ENCODE measurements around the gene MAD1L1. TPM values are rescaled to one million over a fixed set of nuclear protein-coding genes. Genes with fewer than 3 reads are reported as not detected.

Gene MAD1L1
- total RNA-seq, 2 experiments from 2014 or later: 40.0 to 44.7 TPM

GRCh38 chr7:2129323-2130095 is 103.2 kb downstream of the MAD1L1 start:
- ChIA-PET CTCF (no interaction called here), POLR2A (no interaction called here)
- H3K27ac Mint-ChIP-seq: no peak overlapping the region

GRCh38 chr7:2128601-2129322 is 104.0 kb downstream of the MAD1L1 start:
- DNase-seq (no peak), ATAC-seq (no peak)
- no peak overlapping the region for H3K4me3 Mint-ChIP-seq
- H3K9me3 Mint-ChIP-seq: no peaks in the 10 kb centered on the region
- CTCF ChIA-PET: no interaction called here
- no peaks in the 10 kb centered on the region for H3K27me3 Mint-ChIP-seq
- intact Hi-C loops (cut with micrococcal nuclease): no loop called here
- H3K36me3 Mint-ChIP-seq (ENCODE audit: low read depth): no peaks in the 10 kb centered on the region
- no peaks in the 10 kb centered on the region for H3K4me1 Mint-ChIP-seq (ENCODE audit: low read depth)
- no peak for TF ChIP-seq CTCF (IDR thresholded peaks at IDR 0.05)
- POLR2A ChIA-PET: no interaction called here
- H3K27ac Mint-ChIP-seq: no peak overlapping the region

More at GRCh38 chr7:2129323-2130095, 103.2 kb downstream of the MAD1L1 start:
- Mint-ChIP-seq H3K27me3 (no peaks in the 10 kb centered on the region), H3K4me3 (no peak overlapping the region), H3K36me3 (ENCODE audit: low read depth) (no peaks in the 10 kb centered on the region), H3K4me1 (ENCODE audit: low read depth) (no peaks in the 10 kb centered on the region), H3K9me3 (no peaks in the 10 kb centered on the region)
- TF ChIP-seq CTCF (IDR thresholded peaks at IDR 0.05): no peak
- intact Hi-C loops (cut with micrococcal nuclease): no loop called here
- ATAC-seq (no peak), DNase-seq (no peak)

- Mint-ChIP-seq H3K36me3 (ENCODE audit: low read depth) (no peaks in the 10 kb centered on the region), H3K9me3 (no peaks in the 10 kb centered on the region), H3K4me3 (no peak overlapping the region), H3K4me1 (ENCODE audit: low read depth) (no peaks in the 10 kb centered on the region), H3K27me3 (no peaks in the 10 kb centered on the region), H3K27ac (no peak overlapping the region)
- intact Hi-C loops (cut with micrococcal nuclease): no loop called here
- DNase-seq: no peak
- no peak for TF ChIP-seq CTCF (IDR thresholded peaks at IDR 0.05)
- ChIA-PET CTCF (no interaction called here), POLR2A (no interaction called here)
- no peak for ATAC-seq
These were observed 106.1 kb downstream of the MAD1L1 start for GRCh38 chr7:2126621-2127020.

- ATAC-seq (no peak), DNase-seq (no peak)
- Mint-ChIP-seq H3K27ac (no peak overlapping the region), H3K4me1 (ENCODE audit: low read depth) (no peaks in the 10 kb centered on the region), H3K4me3 (no peak overlapping the region), H3K9me3 (no peaks in the 10 kb centered on the region), H3K27me3 (no peaks in the 10 kb centered on the region), H3K36me3 (ENCODE audit: low read depth) (no peaks in the 10 kb centered on the region)
- no peak for TF ChIP-seq CTCF (IDR thresholded peaks at IDR 0.05)
- CTCF ChIA-PET: no interaction called here
- POLR2A ChIA-PET: no interaction called here
- intact Hi-C loops (cut with micrococcal nuclease): no loop called here
These were observed 106.8 kb downstream of the MAD1L1 start for GRCh38 chr7:2125931-2126330.

- H3K4me3 Mint-ChIP-seq: no peak overlapping the region
- H3K27me3 Mint-ChIP-seq: no peaks in the 10 kb centered on the region
- intact Hi-C loops (cut with micrococcal nuclease): no loop called here
- H3K4me1 Mint-ChIP-seq (ENCODE audit: low read depth): peaks cover 10% of the 10 kb centered on the region
- ATAC-seq: no peak
- ChIA-PET CTCF (no interaction called here), POLR2A (no interaction called here)
- no peaks in the 10 kb centered on the region for H3K36me3 Mint-ChIP-seq (ENCODE audit: low read depth)
- H3K27ac Mint-ChIP-seq: no peak overlapping the region
- DNase-seq: no peak
- TF ChIP-seq CTCF (IDR thresholded peaks at IDR 0.05): no peak
- no peaks in the 10 kb centered on the region for H3K9me3 Mint-ChIP-seq
These were observed 108.0 kb downstream of the MAD1L1 start for GRCh38 chr7:2124604-2125345.

Measured in activated CD8-positive, alpha-beta T cell treated with anti-CD3 and anti-CD28 coated beads for 36 hours (primary cell).